Neural progenitor cell (in vitro differentiated cells): Measurements from ENCODE around the gene P3H2.

ENCODE experiments used
- CTCF ChIP-seq: fragments of 200-600 bp; sonication (generic); IDR thresholded peaks from 2 replicates; pipeline ENCODE4 v1.5.1; 2017; ENCODE audit warnings: antibody characterized with exemption, mild to moderate bottlenecking
- EZH2phosphoT487 ChIP-seq: fragments of 200-600 bp; sonication (generic); IDR thresholded peaks from 2 replicates; pipeline ENCODE4 v1.6.1; 2017; ENCODE audit warnings: antibody characterized with exemption

GRCh38 chr3:190003681-190004123 lies 117.0 kb downstream of the P3H2 start:
- TF ChIP-seq CTCF, result no peak
- no peak for TF ChIP-seq EZH2phosphoT487
